ENCODE results near the gene ATG101. TPM values are rescaled to one million over a fixed set of nuclear protein-coding genes. Genes with fewer than 3 reads are reported as not detected.

ATG101 gene
- total and polyA plus RNA-seq, 2 of the 8 experiments (the other 6 are each of a cell fraction or from before 2014, with no cell fraction given): 49.8 to 55.9 TPM

DNA sequence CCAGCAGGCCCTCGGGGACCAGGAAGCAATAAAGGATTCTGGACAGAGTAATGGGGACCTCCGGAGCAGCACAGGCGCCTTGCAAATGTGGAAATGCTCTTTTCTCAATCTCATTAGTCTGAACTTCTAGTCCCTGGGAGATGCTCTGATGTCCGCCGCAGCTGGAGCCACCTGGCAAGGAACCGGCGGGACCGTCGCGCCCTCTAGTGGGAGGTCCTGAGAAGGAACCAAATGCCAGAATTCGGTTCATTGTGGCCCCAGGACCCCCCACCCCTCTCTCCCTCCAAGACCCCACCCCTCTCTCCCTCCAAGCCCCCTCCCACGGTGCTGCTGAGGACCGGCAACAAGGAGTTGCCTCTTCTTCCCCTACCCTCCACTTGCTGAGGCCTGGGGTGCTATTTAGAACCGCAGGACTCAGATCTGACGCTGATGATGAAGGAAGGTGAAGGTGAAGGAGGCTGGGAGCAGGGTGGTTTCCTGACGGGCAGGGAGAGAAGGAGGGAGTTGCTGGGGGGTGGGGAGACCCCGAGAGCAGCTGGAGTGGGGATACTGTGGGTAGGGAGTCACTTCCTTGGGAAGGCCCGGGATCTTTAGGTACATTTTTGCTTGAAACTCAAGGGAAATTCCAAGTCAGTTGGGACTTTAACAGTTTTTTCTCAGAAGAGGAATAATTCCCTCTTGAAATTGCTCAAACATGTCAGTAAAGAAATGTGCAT is 52.2 kb downstream of the ATG101 start:
- H3K23me2 ChIP-seq (ENCODE audit: low read depth, low read length): 0 out of 2 replicates have a peak, but pooled peaks cover 2% of the 10 kb centered on the region
- H3K18ac ChIP-seq (ENCODE audit: extremely low read depth, low read length): peak overlapping the region; percentile 91
- no peak for FAIRE-seq
- no peaks in the 10 kb centered on the region for H3K27me3 ChIP-seq (replicated peaks in 1 of 4; ENCODE audit: control insufficient read depth in 3 of 4, extremely low read depth in 1 of 4, insufficient read depth in 3 of 4, low read length in 3 of 4)
- H4K91ac ChIP-seq (replicated peaks; ENCODE audit: insufficient read length, low read length): peak overlapping the region; percentile 47
- H2BK15ac ChIP-seq (ENCODE audit: low read length): peak overlapping the region; percentile 65; the same call in 1 of the 2 replicates
- no peak overlapping the region for H2BK120ac ChIP-seq (replicated peaks; ENCODE audit: low read depth, low read length)
- H2BK12ac ChIP-seq (ENCODE audit: low read depth, low read length): peak overlapping the region; percentile 5; the same call in 1 of the 2 replicates
- H3K79me1 ChIP-seq (ENCODE audit: low read depth, low read length): no peaks in the 10 kb centered on the region
- ChIA-PET CTCF (ENCODE audit: partially characterized antibody) (interaction anchor here (0.7 to 12.6 kb wide), 30 partner anchors 8 to 157 kb away, joined by 3 to 338 read pairs (median 4); no protein-coding TSS in a partner anchor), POLR2A (ENCODE audit: partially characterized antibody) (interaction anchor here (0.7 to 2.0 kb wide), 4 partner anchors 27 to 96 kb away, joined by 4 to 5 read pairs (median 5); no protein-coding TSS in a partner anchor)
- H4K20me1 ChIP-seq (replicated peaks in 1 of 2; ENCODE audit: control insufficient read depth in 1 of 2, insufficient read depth in 2 of 2, low read length in 2 of 2): no peaks in the 10 kb centered on the region
- no peaks in the 10 kb centered on the region for H3K79me2 ChIP-seq (ENCODE audit: control insufficient read depth in 1 of 2, insufficient read depth in 2 of 2, low read length in 2 of 2)
- H3K23ac ChIP-seq (ENCODE audit: insufficient read length): no peak overlapping the region
- H2AK5ac ChIP-seq (ENCODE audit: low read depth, low read length): no peak overlapping the region
- no peak overlapping the region; the same call in 1 of the 2 replicates for H2AFZ ChIP-seq (ENCODE audit: low read length)
- H4K5ac ChIP-seq (ENCODE audit: insufficient read length, low read depth, low read length): peak overlapping the region; percentile 32
- H3K4me1 ChIP-seq (replicated peaks in 1 of 4; ENCODE audit: control insufficient read depth in 3 of 4, insufficient read depth in 4 of 4, low read length in 3 of 4): peaks cover 29 to 46% (median 34%) of the 10 kb centered on the region in 4 experiments
- peak; percentile 59 to 90 for DNase-seq (ENCODE audit: low read depth in 1 of 2, low spot score in 2 of 2)
- 22% methylated on average over 17 of the region's 18 CpGs; no CpG with 5 or more reads in 1 of the 2 experiments for WGBS, 2 experiments (ENCODE audit: extremely low coverage in 1 of 2, insufficient coverage in 1 of 2, insufficient read length in 1 of 2, insufficient replicate concordance in 2 of 2, low coverage in 1 of 2, low lambda C conversion rate in 2 of 2, missing lambda C conversion rate in 1 of 2)
- no peak overlapping the region for H3K27ac ChIP-seq (ENCODE audit: low read depth, low read length)
- H3K36me3 ChIP-seq (ENCODE audit: control insufficient read depth in 2 of 4, insufficient read depth in 4 of 4, low read length in 3 of 4): no peaks in the 10 kb centered on the region
- no peak overlapping the region for H3K9ac ChIP-seq (replicated peaks in 1 of 4; ENCODE audit: extremely low read depth in 1 of 4, low read depth in 3 of 4, low read length in 3 of 4)
- no peak overlapping the region for H3K56ac ChIP-seq (replicated peaks; ENCODE audit: insufficient read length, low read depth, low read length)
- H3K14ac ChIP-seq (ENCODE audit: insufficient read length): no peak overlapping the region
- H3K4me2 ChIP-seq (ENCODE audit: insufficient read depth in 1 of 2, low read depth in 2 of 2, low read length in 2 of 2): peak overlapping the region; percentile 22 to 60; a peak in 3 of 4 replicates
- H2BK5ac ChIP-seq (ENCODE audit: low read depth, low read length): peak overlapping the region; percentile 53; the same call in 1 of the 2 replicates
- H3K9me3 ChIP-seq (ENCODE audit: insufficient read depth in 2 of 2, low read depth in 1 of 2, low read length in 1 of 2): no peaks in the 10 kb centered on the region
- peak overlapping the region; percentile 48 for H3K4ac ChIP-seq (replicated peaks; ENCODE audit: insufficient read length, low read depth, low read length)
- peak overlapping the region; percentile 60; the same call in 1 of the 2 replicates for H4K8ac ChIP-seq (ENCODE audit: extremely low read depth, insufficient read depth, low read length)
- H3K4me3 ChIP-seq (ENCODE audit: extremely low read depth in 1 of 4, insufficient read depth in 2 of 4, low read depth in 3 of 4, low read length in 4 of 4): peak overlapping the region in 2 of 4 experiments; percentile 4 to 51; a peak in 3 of 8 replicates
- peak overlapping the region; percentile 11; the same call in 1 of the 2 replicates for H2BK20ac ChIP-seq (ENCODE audit: low read length)

Data from H1 (cell line).